Neural cell (in vitro differentiated cells): ENCODE data around the gene DSCAML1. TPM values are rescaled to one million over a fixed set of nuclear protein-coding genes. Genes with fewer than 3 reads are reported as not detected.

Experiments
- H2AFZ ChIP-seq: fragments of 200-600, 300-800 bp; sonication (generic), shearing (Covaris generic); 2 replicates; pipeline ENCODE4 v1.6.0; 2014; ENCODE audit warnings: low read depth, mild to moderate bottlenecking, antibody characterized with exemption, low read length, moderate library complexity
- H3F3A ChIP-seq: fragments of 200-600 bp; shearing (Covaris generic); 2 replicates; pipeline ENCODE4 v1.6.1; 2016; ENCODE audit warnings: mild to moderate bottlenecking, moderate library complexity, mixed read lengths, antibody characterized with exemption, low read length; ENCODE audit not compliant: insufficient read depth, poor library complexity, severe bottlenecking
- H3K27ac ChIP-seq: fragments of 200-600, 300-800 bp; sonication (generic), shearing (Covaris generic); 2 replicates; pipeline ENCODE4 v1.5.1; 2014; ENCODE audit warnings: mild to moderate bottlenecking, low read length, moderate library complexity
- H3K27me3 ChIP-seq: fragments of 300-800, 200-600 bp; sonication (generic), shearing (Covaris generic); 2 replicates; pipeline ENCODE4 v1.6.0; 2014; ENCODE audit warnings: mild to moderate bottlenecking, low read depth, low read length, moderate library complexity; ENCODE audit not compliant: insufficient read depth
- H3K36me3 ChIP-seq: fragments of 300-800, 200-600 bp; sonication (generic), shearing (Covaris generic); 2 replicates; pipeline ENCODE4 v1.5.1; 2014; ENCODE audit warnings: mild to moderate bottlenecking, antibody characterized with exemption, low read length, moderate library complexity; ENCODE audit not compliant: insufficient read depth
- H3K4me2 ChIP-seq: fragments of 300-800, 200-600 bp; sonication (generic), shearing (Covaris generic); 2 replicates; pipeline ENCODE4 v1.6.0; 2014; ENCODE audit warnings: mild to moderate bottlenecking, low read length
- H3K4me3 ChIP-seq: fragments of 300-800, 200-600 bp; sonication (generic), shearing (Covaris generic); 2 replicates; pipeline ENCODE4 v1.5.1; 2014; ENCODE audit warnings: mild to moderate bottlenecking, low read length, moderate library complexity
- H3K79me2 ChIP-seq: fragments of 200-600 bp; shearing (Covaris generic); replicated peaks from 2 replicates; pipeline ENCODE4 v1.6.0; 2014; ENCODE audit warnings: mild to moderate bottlenecking, low read length, moderate library complexity; ENCODE audit not compliant: insufficient read depth
- H3K9ac ChIP-seq: fragments of 300-800, 200-600 bp; sonication (generic), shearing (Covaris generic); 2 replicates; pipeline ENCODE4 v1.6.1; 2016; ENCODE audit warnings: mild to moderate bottlenecking, low read length, mixed read lengths
- H3K9me2 ChIP-seq: fragments of 200-600 bp; shearing (Covaris generic); 2 replicates; pipeline ENCODE4 v1.6.1; 2016; ENCODE audit warnings: mild to moderate bottlenecking, low read length, mixed read lengths; ENCODE audit not compliant: insufficient read depth
- H3K9me3 ChIP-seq: fragments of 200-600, 300-800 bp; sonication (generic), shearing (Covaris generic); 2 replicates; pipeline ENCODE4 v1.6.1; 2016; ENCODE audit warnings: mild to moderate bottlenecking, mixed run types, low read length, moderate library complexity, mixed read lengths
- H4K20me1 ChIP-seq: fragments of 200-600 bp; shearing (Covaris generic); 2 replicates; pipeline ENCODE4 v1.6.1; 2016; ENCODE audit warnings: mild to moderate bottlenecking, mixed run types; ENCODE audit not compliant: insufficient read depth
- EP300 ChIP-seq: fragments of 450-650 bp; conservative IDR thresholded peaks from 2 replicates; pipeline ENCODE4 v1.6.1; 2014; ENCODE audit warnings: antibody characterized with exemption, mild to moderate bottlenecking, moderate library complexity; ENCODE audit not compliant: poor library complexity, severe bottlenecking
- EZH2 ChIP-seq: fragments of 200-600, 300-800 bp; shearing (Covaris generic), sonication (generic); IDR thresholded peaks from 2 replicates; pipeline ENCODE4 v1.6.1; 2014; ENCODE audit warnings: antibody characterized with exemption, low read length, borderline replicate concordance, mild to moderate bottlenecking; ENCODE audit not compliant: insufficient read depth, poor library complexity, severe bottlenecking
- MXI1 ChIP-seq: fragments of 450-650 bp; conservative IDR thresholded peaks from 2 replicates; pipeline ENCODE4 v1.6.1; 2014; ENCODE audit warnings: antibody characterized with exemption, mild to moderate bottlenecking; ENCODE audit not compliant: poor library complexity, severe bottlenecking
- POLR2AphosphoS5 ChIP-seq: IDR thresholded peaks from 2 replicates; pipeline ENCODE4 v1.6.1; 2012
- RAD21 ChIP-seq: fragments of 450-650 bp; conservative IDR thresholded peaks from 2 replicates; pipeline ENCODE4 v1.6.1; 2014; ENCODE audit warnings: antibody characterized with exemption, mild to moderate bottlenecking, moderate library complexity
- SMC3 ChIP-seq: fragments of 450-650 bp; conservative IDR thresholded peaks from 2 replicates; pipeline ENCODE4 v1.6.1; 2014; ENCODE audit warnings: antibody characterized with exemption, mild to moderate bottlenecking, moderate library complexity; ENCODE audit not compliant: poor library complexity
- TAF1 ChIP-seq: IDR thresholded peaks from 2 replicates; pipeline ENCODE4 v1.6.1; 2012; ENCODE audit warnings: low read depth
- polyA plus RNA-seq: library from polyadenylated mRNA; depleted of rRNA; stranded (reverse); fragments of >200 nt; gene quantifications from 2 replicates; pipeline ENCODE4 v1.2.3, GENCODE V29; 2014
- TF ChIP-seq, protein P1 (sequence below): fragments of 450-650 bp; IDR thresholded peaks from 2 replicates; pipeline ENCODE4 v1.5.1; 2014; ENCODE audit warnings: antibody characterized with exemption, mild to moderate bottlenecking, moderate library complexity; ENCODE audit not compliant: poor library complexity, severe bottlenecking
- TF ChIP-seq, protein P2 (sequence below): IDR thresholded peaks from 2 replicates; pipeline ENCODE4 v1.6.1; 2012; ENCODE audit warnings: borderline replicate concordance

DSCAML1 gene
- polyA plus RNA-seq, 1 donor from 2014 or later, result 1.3 TPM

DNA sequence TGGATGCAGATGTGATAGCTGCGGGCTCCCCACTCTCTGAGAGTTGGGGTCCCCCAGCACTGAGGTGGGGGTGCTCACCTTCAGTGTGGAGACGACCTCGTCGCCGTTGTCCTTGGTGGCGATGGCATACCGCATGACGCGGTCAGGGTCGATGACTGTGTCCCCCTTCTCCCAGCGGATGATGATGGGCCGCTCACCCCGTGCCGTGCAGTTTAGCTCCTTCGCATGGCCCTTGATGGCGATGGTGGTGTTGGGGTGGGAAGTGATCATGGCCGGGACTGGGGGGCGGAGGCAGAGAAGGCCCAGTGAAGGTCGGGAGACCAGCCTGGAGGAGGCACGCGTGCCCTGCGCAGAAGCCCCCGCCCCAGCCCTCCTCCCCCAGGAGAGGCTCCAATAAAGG is 315.1 kb downstream of the DSCAML1 start:
- Histone ChIP-seq H3K4me3 (no peak overlapping the region), H3K36me3 (no peaks in the 10 kb centered on the region), H2AFZ (no peak overlapping the region), H4K20me1 (no peaks in the 10 kb centered on the region), H3K9me3 (no peaks in the 10 kb centered on the region), H3F3A (no peaks in the 10 kb centered on the region), H3K9ac (no peak overlapping the region), H3K4me2 (no peak overlapping the region), H3K27me3 (no peaks in the 10 kb centered on the region), H3K9me2 (no peaks in the 10 kb centered on the region), H3K79me2 (no peaks in the 10 kb centered on the region), H3K27ac (no peak overlapping the region)
- TF ChIP-seq POLR2AphosphoS5, result no peak
- TF ChIP-seq, protein P1, sequence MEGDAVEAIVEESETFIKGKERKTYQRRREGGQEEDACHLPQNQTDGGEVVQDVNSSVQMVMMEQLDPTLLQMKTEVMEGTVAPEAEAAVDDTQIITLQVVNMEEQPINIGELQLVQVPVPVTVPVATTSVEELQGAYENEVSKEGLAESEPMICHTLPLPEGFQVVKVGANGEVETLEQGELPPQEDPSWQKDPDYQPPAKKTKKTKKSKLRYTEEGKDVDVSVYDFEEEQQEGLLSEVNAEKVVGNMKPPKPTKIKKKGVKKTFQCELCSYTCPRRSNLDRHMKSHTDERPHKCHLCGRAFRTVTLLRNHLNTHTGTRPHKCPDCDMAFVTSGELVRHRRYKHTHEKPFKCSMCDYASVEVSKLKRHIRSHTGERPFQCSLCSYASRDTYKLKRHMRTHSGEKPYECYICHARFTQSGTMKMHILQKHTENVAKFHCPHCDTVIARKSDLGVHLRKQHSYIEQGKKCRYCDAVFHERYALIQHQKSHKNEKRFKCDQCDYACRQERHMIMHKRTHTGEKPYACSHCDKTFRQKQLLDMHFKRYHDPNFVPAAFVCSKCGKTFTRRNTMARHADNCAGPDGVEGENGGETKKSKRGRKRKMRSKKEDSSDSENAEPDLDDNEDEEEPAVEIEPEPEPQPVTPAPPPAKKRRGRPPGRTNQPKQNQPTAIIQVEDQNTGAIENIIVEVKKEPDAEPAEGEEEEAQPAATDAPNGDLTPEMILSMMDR, result no peak
- no peak for TF ChIP-seq SMC3

DNA sequence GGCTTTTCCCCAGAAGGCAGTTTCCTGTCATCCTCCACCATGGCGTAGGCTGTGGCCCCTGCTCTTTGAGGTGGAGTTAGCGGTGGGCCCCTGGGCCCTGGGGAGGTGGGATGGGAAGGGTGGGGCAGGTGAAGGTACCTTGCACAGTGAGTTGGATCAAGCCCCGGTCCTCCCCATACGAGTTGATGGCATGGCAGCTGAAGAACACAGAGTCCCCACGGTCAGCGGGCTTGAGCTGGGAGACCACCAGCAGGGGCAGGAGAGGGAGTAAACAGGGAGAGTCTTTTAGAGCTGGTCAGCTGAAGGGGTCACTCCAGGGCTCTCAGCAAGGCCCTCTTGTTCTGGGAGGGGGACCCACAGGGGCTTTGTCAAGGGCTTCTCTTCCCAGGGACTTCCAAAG is 316.0 kb downstream of the DSCAML1 start:
- H3K9me3 ChIP-seq, result no peaks in the 10 kb centered on the region
- H4K20me1 ChIP-seq, result no peaks in the 10 kb centered on the region
- TF ChIP-seq EZH2 (no peak), EP300 (no peak), TAF1 (no peak), RAD21 (no peak), POLR2AphosphoS5 (no peak), MXI1 (no peak), SMC3 (no peak)
- TF ChIP-seq, protein P1, result no peak
- TF ChIP-seq, protein P2, sequence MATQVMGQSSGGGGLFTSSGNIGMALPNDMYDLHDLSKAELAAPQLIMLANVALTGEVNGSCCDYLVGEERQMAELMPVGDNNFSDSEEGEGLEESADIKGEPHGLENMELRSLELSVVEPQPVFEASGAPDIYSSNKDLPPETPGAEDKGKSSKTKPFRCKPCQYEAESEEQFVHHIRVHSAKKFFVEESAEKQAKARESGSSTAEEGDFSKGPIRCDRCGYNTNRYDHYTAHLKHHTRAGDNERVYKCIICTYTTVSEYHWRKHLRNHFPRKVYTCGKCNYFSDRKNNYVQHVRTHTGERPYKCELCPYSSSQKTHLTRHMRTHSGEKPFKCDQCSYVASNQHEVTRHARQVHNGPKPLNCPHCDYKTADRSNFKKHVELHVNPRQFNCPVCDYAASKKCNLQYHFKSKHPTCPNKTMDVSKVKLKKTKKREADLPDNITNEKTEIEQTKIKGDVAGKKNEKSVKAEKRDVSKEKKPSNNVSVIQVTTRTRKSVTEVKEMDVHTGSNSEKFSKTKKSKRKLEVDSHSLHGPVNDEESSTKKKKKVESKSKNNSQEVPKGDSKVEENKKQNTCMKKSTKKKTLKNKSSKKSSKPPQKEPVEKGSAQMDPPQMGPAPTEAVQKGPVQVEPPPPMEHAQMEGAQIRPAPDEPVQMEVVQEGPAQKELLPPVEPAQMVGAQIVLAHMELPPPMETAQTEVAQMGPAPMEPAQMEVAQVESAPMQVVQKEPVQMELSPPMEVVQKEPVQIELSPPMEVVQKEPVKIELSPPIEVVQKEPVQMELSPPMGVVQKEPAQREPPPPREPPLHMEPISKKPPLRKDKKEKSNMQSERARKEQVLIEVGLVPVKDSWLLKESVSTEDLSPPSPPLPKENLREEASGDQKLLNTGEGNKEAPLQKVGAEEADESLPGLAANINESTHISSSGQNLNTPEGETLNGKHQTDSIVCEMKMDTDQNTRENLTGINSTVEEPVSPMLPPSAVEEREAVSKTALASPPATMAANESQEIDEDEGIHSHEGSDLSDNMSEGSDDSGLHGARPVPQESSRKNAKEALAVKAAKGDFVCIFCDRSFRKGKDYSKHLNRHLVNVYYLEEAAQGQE, result no peak
- H3K36me3 ChIP-seq, result no peaks in the 10 kb centered on the region
- no peak overlapping the region for H3K4me2 ChIP-seq
- H3K9ac ChIP-seq, result no peak overlapping the region
- no peak overlapping the region for H2AFZ ChIP-seq
- H3F3A ChIP-seq, result no peaks in the 10 kb centered on the region
- no peaks in the 10 kb centered on the region for H3K9me2 ChIP-seq
- no peak overlapping the region for H3K27ac ChIP-seq
- no peak overlapping the region for H3K4me3 ChIP-seq
- no peaks in the 10 kb centered on the region for H3K79me2 ChIP-seq
- H3K27me3 ChIP-seq, result no peaks in the 10 kb centered on the region
